ENCODE results near the gene SLC22A17.

DNA sequence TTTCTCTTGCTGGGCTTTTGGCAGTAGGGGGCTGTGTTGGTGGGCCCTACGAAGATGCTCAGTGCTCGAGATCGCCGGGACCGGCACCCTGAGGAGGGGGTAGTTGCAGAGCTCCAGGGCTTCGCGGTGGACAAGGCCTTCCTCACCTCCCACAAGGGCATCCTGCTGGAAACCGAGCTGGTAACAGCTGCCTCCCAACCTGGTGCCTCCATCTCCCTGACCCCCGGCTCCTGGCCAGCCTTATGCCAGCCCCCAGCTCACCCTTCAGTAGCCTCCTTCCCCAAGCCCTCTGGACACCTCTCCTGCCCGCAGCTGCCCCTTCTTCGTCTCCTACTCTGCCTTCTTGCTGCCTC, 24.5 kb upstream of the SLC22A17 start:
- TF ChIP-seq, protein P1, sequence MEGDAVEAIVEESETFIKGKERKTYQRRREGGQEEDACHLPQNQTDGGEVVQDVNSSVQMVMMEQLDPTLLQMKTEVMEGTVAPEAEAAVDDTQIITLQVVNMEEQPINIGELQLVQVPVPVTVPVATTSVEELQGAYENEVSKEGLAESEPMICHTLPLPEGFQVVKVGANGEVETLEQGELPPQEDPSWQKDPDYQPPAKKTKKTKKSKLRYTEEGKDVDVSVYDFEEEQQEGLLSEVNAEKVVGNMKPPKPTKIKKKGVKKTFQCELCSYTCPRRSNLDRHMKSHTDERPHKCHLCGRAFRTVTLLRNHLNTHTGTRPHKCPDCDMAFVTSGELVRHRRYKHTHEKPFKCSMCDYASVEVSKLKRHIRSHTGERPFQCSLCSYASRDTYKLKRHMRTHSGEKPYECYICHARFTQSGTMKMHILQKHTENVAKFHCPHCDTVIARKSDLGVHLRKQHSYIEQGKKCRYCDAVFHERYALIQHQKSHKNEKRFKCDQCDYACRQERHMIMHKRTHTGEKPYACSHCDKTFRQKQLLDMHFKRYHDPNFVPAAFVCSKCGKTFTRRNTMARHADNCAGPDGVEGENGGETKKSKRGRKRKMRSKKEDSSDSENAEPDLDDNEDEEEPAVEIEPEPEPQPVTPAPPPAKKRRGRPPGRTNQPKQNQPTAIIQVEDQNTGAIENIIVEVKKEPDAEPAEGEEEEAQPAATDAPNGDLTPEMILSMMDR (IDR thresholded peaks at IDR 0.05), result no peak
- no peak for TF ChIP-seq POLR2A (IDR thresholded peaks at IDR 0.05)
- no peak for TF ChIP-seq EP300 (IDR thresholded peaks at IDR 0.05)

All from ovary (tissue), 3 donors.